IPS DF 6.9 (cell line): ENCODE results near the gene CDH23.

Source experiments
- DNase-seq: peaks from one replicate; pipeline ENCODE4 v3.0.0-alpha.2; 2013; ENCODE audit warnings: low read depth, low spot score
- H3K27ac ChIP-seq: one replicate; pipeline ENCODE4 v1.5.1; 2013; ENCODE audit warnings: low read length, control low read depth
- H3K27me3 ChIP-seq: 2 replicates; pipeline ENCODE4 v1.6.1; 2013; ENCODE audit warnings: mild to moderate bottlenecking, low read length; ENCODE audit not compliant: control insufficient read depth, insufficient read depth
- H3K36me3 ChIP-seq: 2 replicates; pipeline ENCODE4 v1.6.1; 2013; ENCODE audit warnings: low read length; ENCODE audit not compliant: control insufficient read depth, insufficient read depth
- H3K4me1 ChIP-seq: 2 replicates; pipeline ENCODE4 v1.6.1; 2013; ENCODE audit warnings: low read length; ENCODE audit not compliant: control insufficient read depth, insufficient read depth
- H3K4me3 ChIP-seq: 2 replicates; pipeline ENCODE4 v1.5.1; 2013; ENCODE audit warnings: mild to moderate bottlenecking, low read length
- H3K9me3 ChIP-seq: 2 replicates; pipeline ENCODE4 v1.6.1; 2013; ENCODE audit warnings: low read length, inconsistent platforms; ENCODE audit not compliant: control insufficient read depth, insufficient read depth
- WGBS: extraction: QIAGEN DNeasy Blood & Tissue Kit; methylation state at CpG from one replicate; pipeline ENCODE4 v1.1.7; 2013; ENCODE audit warnings: mixed read lengths, missing lambda C conversion rate; ENCODE audit not compliant: insufficient read length, insufficient coverage; 5-methylcytosine and 5-hydroxymethylcytosine counted together

The CDH23 gene

GRCh38 chr10:71782221-71782916 lies 385.6 kb downstream of the CDH23 start:
- Histone ChIP-seq H3K36me3 (no peaks in the 10 kb centered on the region), H3K4me1 (0 out of 2 replicates have a peak, but pooled peaks cover 3% of the 10 kb centered on the region), H3K27ac (no peak overlapping the region), H3K4me3 (no peak overlapping the region), H3K9me3 (no peaks in the 10 kb centered on the region), H3K27me3 (no peaks in the 10 kb centered on the region)
- no CpG with 5 or more reads among the region's 6 CpGs for WGBS
- DNase-seq = no peak

GRCh38 chr10:71782917-71783490 lies 386.3 kb downstream of the CDH23 start:
- Histone ChIP-seq H3K27me3 (no peaks in the 10 kb centered on the region), H3K9me3 (no peaks in the 10 kb centered on the region), H3K36me3 (no peaks in the 10 kb centered on the region), H3K27ac (no peak overlapping the region), H3K4me1 (0 out of 2 replicates have a peak, but pooled peaks cover 3% of the 10 kb centered on the region), H3K4me3 (no peak overlapping the region)
- WGBS = no CpG with 5 or more reads among the region's 7 CpGs
- no peak for DNase-seq

GRCh38 chr10:71783917-71784678 lies 387.4 kb downstream of the CDH23 start:
- no peaks in the 10 kb centered on the region for H3K9me3 ChIP-seq
- 0 out of 2 replicates have a peak, but pooled peaks cover 3% of the 10 kb centered on the region for H3K4me1 ChIP-seq
- DNase-seq = no peak
- H3K27ac ChIP-seq = no peak overlapping the region
- no peaks in the 10 kb centered on the region for H3K27me3 ChIP-seq
- no peak overlapping the region for H3K4me3 ChIP-seq
- H3K36me3 ChIP-seq = no peaks in the 10 kb centered on the region
- no CpG with 5 or more reads among the region's 17 CpGs for WGBS

- Histone ChIP-seq H3K4me1 (0 out of 2 replicates have a peak, but pooled peaks cover 3% of the 10 kb centered on the region), H3K27me3 (no peaks in the 10 kb centered on the region), H3K27ac (no peak overlapping the region), H3K9me3 (no peaks in the 10 kb centered on the region), H3K4me3 (no peak overlapping the region), H3K36me3 (no peaks in the 10 kb centered on the region)
- WGBS = no CpG with 5 or more reads among the region's 18 CpGs
- DNase-seq = no peak
Observed at GRCh38 chr10:71784679-71785272, 388.1 kb downstream of the CDH23 start.

GRCh38 chr10:71788954-71789353 lies 392.2 kb downstream of the CDH23 start:
- no CpG with 5 or more reads among the region's 8 CpGs for WGBS
- no peak for DNase-seq

GRCh38 chr10:71789871-71790270 lies 393.2 kb downstream of the CDH23 start:
- no peak for DNase-seq
- no peaks in the 10 kb centered on the region for H3K27me3 ChIP-seq
- no CpG with 5 or more reads among the region's 10 CpGs for WGBS
- H3K9me3 ChIP-seq = no peaks in the 10 kb centered on the region
- H3K4me3 ChIP-seq = no peak overlapping the region
- no peaks in the 10 kb centered on the region for H3K36me3 ChIP-seq
- no peak overlapping the region for H3K27ac ChIP-seq
- H3K4me1 ChIP-seq = no peaks in the 10 kb centered on the region

More at GRCh38 chr10:71788954-71789353, 392.2 kb downstream of the CDH23 start:
- Histone ChIP-seq H3K36me3 (no peaks in the 10 kb centered on the region), H3K9me3 (no peaks in the 10 kb centered on the region), H3K4me1 (no peaks in the 10 kb centered on the region), H3K4me3 (no peak overlapping the region), H3K27ac (no peak overlapping the region), H3K27me3 (no peaks in the 10 kb centered on the region)

GRCh38 chr10:71790749-71791440 lies 394.2 kb downstream of the CDH23 start:
- Histone ChIP-seq H3K4me1 (no peaks in the 10 kb centered on the region), H3K9me3 (no peaks in the 10 kb centered on the region), H3K4me3 (no peak overlapping the region), H3K27ac (no peak overlapping the region), H3K36me3 (no peaks in the 10 kb centered on the region), H3K27me3 (no peaks in the 10 kb centered on the region)
- no peak for DNase-seq
- WGBS = no CpG with 5 or more reads among the region's 17 CpGs

GRCh38 chr10:71795248-71795647 lies 398.5 kb downstream of the CDH23 start:
- WGBS = no CpG with 5 or more reads among the region's 2 CpGs

GRCh38 chr10:71796749-71797405 lies 400.2 kb downstream of the CDH23 start:
- H3K4me3 ChIP-seq = no peak overlapping the region
- no peaks in the 10 kb centered on the region for H3K36me3 ChIP-seq
- no peak overlapping the region for H3K27ac ChIP-seq
- H3K27me3 ChIP-seq = no peaks in the 10 kb centered on the region
- no CpG with 5 or more reads among the region's 7 CpGs for WGBS
- DNase-seq = no peak
- no peaks in the 10 kb centered on the region for H3K4me1 ChIP-seq
- no peaks in the 10 kb centered on the region for H3K9me3 ChIP-seq

More at GRCh38 chr10:71795248-71795647, 398.5 kb downstream of the CDH23 start:
- H3K27me3 ChIP-seq = no peaks in the 10 kb centered on the region
- H3K36me3 ChIP-seq = no peaks in the 10 kb centered on the region
- H3K9me3 ChIP-seq = no peaks in the 10 kb centered on the region
- H3K4me3 ChIP-seq = no peak overlapping the region
- DNase-seq = no peak
- no peaks in the 10 kb centered on the region for H3K4me1 ChIP-seq
- no peak overlapping the region for H3K27ac ChIP-seq
